Activated CD8-positive, alpha-beta memory T cell treated with anti-CD3 and anti-CD28 coated beads, Interleukin-2, amount 50 U/mL, for 24 hours (primary cell): ENCODE data around the gene RPS10.

ENCODE experiments used
- DNase-seq: peaks from one replicate; pipeline ENCODE4 v3.0.0-alpha.2; 2020; ENCODE audit errors: extremely low read depth

The RPS10 gene

GRCh38 chr6:34425498-34426410 lies at the start of gene RPS10:
Gene RPS10 (minus strand): TSS chr6:34426069. CDS start chr6:34425221, 848 bp downstream.
- DNase-seq: peak; percentile 72

- no peak for DNase-seq
Observed at GRCh38 chr6:34475238-34475682, 49.4 kb upstream of the RPS10 start.

- DNase-seq: no peak
Observed at GRCh38 chr6:34474754-34475153, 48.9 kb upstream of the RPS10 start.

GRCh38 chr6:34473967-34474366 lies 48.1 kb upstream of the RPS10 start:
- DNase-seq: no peak

GRCh38 chr6:34472425-34472824 lies 46.6 kb upstream of the RPS10 start:
- no peak for DNase-seq

- no peak for DNase-seq
Observed at GRCh38 chr6:34469499-34469898, 43.6 kb upstream of the RPS10 start.

- DNase-seq: no peak
Observed at GRCh38 chr6:34468378-34468892, 42.6 kb upstream of the RPS10 start.

- DNase-seq: no peak
Observed at GRCh38 chr6:34466242-34467185, 40.6 kb upstream of the RPS10 start.

GRCh38 chr6:34465531-34466241 lies 39.8 kb upstream of the RPS10 start, which contains the start of gene PACSIN1:
Gene PACSIN1 (plus strand): TSS chr6:34466076. CDS start chr6:34526306, 60,230 bp downstream.
- DNase-seq: no peak

- no peak for DNase-seq
Observed at GRCh38 chr6:34463849-34464248, 38.0 kb upstream of the RPS10 start.

- no peak for DNase-seq
Observed at GRCh38 chr6:34463299-34463698, 37.4 kb upstream of the RPS10 start.

- no peak for DNase-seq
Observed at GRCh38 chr6:34462551-34462971, 36.7 kb upstream of the RPS10 start.

- no peak for DNase-seq
Observed at GRCh38 chr6:34462010-34462409, 36.1 kb upstream of the RPS10 start.

- no peak for DNase-seq
Observed at GRCh38 chr6:34460796-34461507, 35.1 kb upstream of the RPS10 start.

GRCh38 chr6:34459899-34460593 lies 34.2 kb upstream of the RPS10 start:
- peak; percentile 14 for DNase-seq

GRCh38 chr6:34457742-34458735 lies 32.2 kb upstream of the RPS10 start:
- no peak for DNase-seq

- no peak for DNase-seq
Observed at GRCh38 chr6:34457382-34457741, 31.5 kb upstream of the RPS10 start.

GRCh38 chr6:34455831-34456230 lies 30.0 kb upstream of the RPS10 start:
- no peak for DNase-seq

GRCh38 chr6:34451192-34451591 lies 25.3 kb upstream of the RPS10 start:
- no peak for DNase-seq
